Measurements from ENCODE around the gene TPO. TPM values are rescaled to one million over a fixed set of nuclear protein-coding genes. Genes with fewer than 3 reads are reported as not detected.

Gene TPO
- total RNA-seq, 1 experiment from 2014 or later = not detected

- in situ Hi-C loops (cut with HindIII; ENCODE audit: low pct_unique_long_range_greater_than_20kb, low sequenced_read_pairs) = no loop called here
- DNase-seq (ENCODE audit: low read depth, low spot score) = no peak
Measured at GRCh38 chr2:1591461-1591770, 178.2 kb downstream of the TPO start.
